Omental fat pad (tissue), 4 donors: ENCODE results near the gene IL1B. TPM values are rescaled to one million over a fixed set of nuclear protein-coding genes. Genes with fewer than 3 reads are reported as not detected.

Source experiments
- ATAC-seq: fragments of 150-250 bp; one replicate; pipeline ENCODE4 v1.9.1; 2016; ENCODE audit warnings: mild to moderate bottlenecking, moderate library complexity; ENCODE audit not compliant: low FRiP score
- DNase-seq: peaks from one replicate; pipeline ENCODE4 v3.0.0-alpha.2; 2019; ENCODE audit warnings: low spot score
- total RNA-seq, 4 donors: library from RNA; depleted of rRNA; stranded (reverse); fragments of >200 nt; gene quantifications; one replicate each; pipeline ENCODE4 v1.1.0, GENCODE V29; 2016
- TF ChIP-seq, protein P1 (sequence below), 3 donors: fragments of 450-650 bp; IDR thresholded peaks; one replicate each; pipeline ENCODE4 v1.5.1; 2016 to 2017; ENCODE audit warnings: antibody characterized with exemption in 3 of 3, mild to moderate bottlenecking in 3 of 3, moderate library complexity in 2 of 3

IL1B gene
- total RNA-seq, 4 donors from 2014 or later = 2.6 to 50.5 (median 7.3) TPM

DNA sequence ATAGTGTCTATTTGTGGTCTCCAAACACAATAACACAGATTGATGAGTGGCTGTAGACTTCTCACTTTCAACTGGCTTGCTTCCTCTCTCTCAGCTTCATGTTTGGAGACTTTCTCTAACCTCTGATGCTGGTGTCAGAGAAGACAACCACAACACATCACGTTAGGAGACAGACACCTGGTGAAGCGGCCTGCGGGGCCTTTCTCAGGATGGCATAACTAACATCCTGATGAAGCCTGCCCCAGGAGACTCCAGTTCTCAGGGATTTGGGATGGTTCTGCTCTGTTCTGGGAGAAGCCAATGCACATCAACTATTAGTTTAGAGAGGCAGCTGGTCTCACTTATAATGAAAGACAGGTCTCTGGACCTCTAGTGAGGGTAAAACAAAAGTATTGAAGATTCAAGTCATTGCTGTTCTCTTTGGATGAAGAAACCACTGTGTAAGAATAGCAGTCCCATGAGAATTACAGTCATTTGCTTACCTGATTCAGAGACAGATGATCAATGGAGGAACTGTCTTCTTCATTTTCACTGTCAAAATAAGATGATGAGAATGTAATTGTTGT lies 54.3 kb downstream of the IL1B start:
- TF ChIP-seq, protein P1, sequence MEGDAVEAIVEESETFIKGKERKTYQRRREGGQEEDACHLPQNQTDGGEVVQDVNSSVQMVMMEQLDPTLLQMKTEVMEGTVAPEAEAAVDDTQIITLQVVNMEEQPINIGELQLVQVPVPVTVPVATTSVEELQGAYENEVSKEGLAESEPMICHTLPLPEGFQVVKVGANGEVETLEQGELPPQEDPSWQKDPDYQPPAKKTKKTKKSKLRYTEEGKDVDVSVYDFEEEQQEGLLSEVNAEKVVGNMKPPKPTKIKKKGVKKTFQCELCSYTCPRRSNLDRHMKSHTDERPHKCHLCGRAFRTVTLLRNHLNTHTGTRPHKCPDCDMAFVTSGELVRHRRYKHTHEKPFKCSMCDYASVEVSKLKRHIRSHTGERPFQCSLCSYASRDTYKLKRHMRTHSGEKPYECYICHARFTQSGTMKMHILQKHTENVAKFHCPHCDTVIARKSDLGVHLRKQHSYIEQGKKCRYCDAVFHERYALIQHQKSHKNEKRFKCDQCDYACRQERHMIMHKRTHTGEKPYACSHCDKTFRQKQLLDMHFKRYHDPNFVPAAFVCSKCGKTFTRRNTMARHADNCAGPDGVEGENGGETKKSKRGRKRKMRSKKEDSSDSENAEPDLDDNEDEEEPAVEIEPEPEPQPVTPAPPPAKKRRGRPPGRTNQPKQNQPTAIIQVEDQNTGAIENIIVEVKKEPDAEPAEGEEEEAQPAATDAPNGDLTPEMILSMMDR (IDR thresholded peaks at IDR 0.05) = no peak
- DNase-seq = no peak

More for the DNA sequence above, 54.3 kb downstream of the IL1B start:
- no peak for ATAC-seq

Other genes with a start within 250 kb of the IL1B start
- gene SLC20A1, start 190.8 kb downstream of the IL1B start, total RNA-seq = 100 to 1,000 TPM in 2 of 4 donors, 10 to 100 TPM in 2; 33.1 to 299 (median 88.2) TPM
- gene NT5DC4, start 115.8 kb downstream of the IL1B start, total RNA-seq = under 1 TPM in 1 of 4 donors, not detected in 3; 0.56 TPM
- gene CKAP2L, start 72.2 kb downstream of the IL1B start, total RNA-seq = 1 to 10 TPM in 1 of 4 donors, under 1 TPM in 2, not detected in 1; 0.13 to 3.8 (median 0.16) TPM
- gene IL1A, start 52.3 kb downstream of the IL1B start, total RNA-seq = 1 to 10 TPM in 1 of 4 donors, under 1 TPM in 1, not detected in 2; 0.24 to 2.2 TPM
- not detected for gene IL37, start 74.4 kb upstream of the IL1B start, total RNA-seq
- gene IL36G, start 141.2 kb upstream of the IL1B start, total RNA-seq = not detected
- gene IL36A, start 168.7 kb upstream of the IL1B start, total RNA-seq = not detected
- gene IL36B, start 216.1 kb upstream of the IL1B start, total RNA-seq = not detected
- not detected for gene IL36RN, start 222.4 kb upstream of the IL1B start, total RNA-seq
- gene IL1F10, start 231.2 kb upstream of the IL1B start, total RNA-seq = not detected